ENCODE measurements around the gene KCNIP1.

DNA sequence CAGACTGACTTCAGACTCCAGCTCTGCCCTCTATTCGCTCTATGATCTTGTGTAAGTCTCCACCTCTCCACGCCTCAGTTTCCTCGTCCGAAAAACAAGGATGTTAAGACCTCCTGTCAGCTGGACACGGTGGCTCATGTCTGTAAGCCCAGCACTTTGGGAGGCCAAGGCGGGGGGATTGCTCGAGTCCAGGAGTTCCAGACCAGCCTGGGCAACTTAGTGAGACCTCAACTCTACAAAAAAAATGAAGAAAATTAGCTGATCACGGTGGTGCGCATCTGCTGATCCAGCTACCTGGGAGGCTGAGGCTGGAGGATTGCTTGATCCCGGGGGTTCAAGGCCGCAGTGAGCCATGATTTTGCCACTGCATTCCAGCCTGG is 243.1 kb downstream of the KCNIP1 start:
- TF ChIP-seq, protein P1, sequence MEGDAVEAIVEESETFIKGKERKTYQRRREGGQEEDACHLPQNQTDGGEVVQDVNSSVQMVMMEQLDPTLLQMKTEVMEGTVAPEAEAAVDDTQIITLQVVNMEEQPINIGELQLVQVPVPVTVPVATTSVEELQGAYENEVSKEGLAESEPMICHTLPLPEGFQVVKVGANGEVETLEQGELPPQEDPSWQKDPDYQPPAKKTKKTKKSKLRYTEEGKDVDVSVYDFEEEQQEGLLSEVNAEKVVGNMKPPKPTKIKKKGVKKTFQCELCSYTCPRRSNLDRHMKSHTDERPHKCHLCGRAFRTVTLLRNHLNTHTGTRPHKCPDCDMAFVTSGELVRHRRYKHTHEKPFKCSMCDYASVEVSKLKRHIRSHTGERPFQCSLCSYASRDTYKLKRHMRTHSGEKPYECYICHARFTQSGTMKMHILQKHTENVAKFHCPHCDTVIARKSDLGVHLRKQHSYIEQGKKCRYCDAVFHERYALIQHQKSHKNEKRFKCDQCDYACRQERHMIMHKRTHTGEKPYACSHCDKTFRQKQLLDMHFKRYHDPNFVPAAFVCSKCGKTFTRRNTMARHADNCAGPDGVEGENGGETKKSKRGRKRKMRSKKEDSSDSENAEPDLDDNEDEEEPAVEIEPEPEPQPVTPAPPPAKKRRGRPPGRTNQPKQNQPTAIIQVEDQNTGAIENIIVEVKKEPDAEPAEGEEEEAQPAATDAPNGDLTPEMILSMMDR (IDR thresholded peaks at IDR 0.05): no peak
- TF ChIP-seq POLR2AphosphoS5 (IDR thresholded peaks at IDR 0.05) (no peak), POLR2A (IDR thresholded peaks at IDR 0.05) (no peak)
